ENCODE results near the gene GJC1. TPM values are rescaled to one million over a fixed set of nuclear protein-coding genes. Genes with fewer than 3 reads are reported as not detected.

Gene GJC1
- total and polyA plus RNA-seq, 2 donors (not counting 1 experiment from before 2014, with no cell fraction given), result 33.9 to 97.3 TPM

- no peaks in the 10 kb centered on the region for H4K20me1 ChIP-seq (ENCODE audit: control insufficient read depth, extremely low read depth, insufficient read depth, low read length)
- TF ChIP-seq CTCF (conservative IDR thresholded peaks at IDR 0.05 in 1 of 2, IDR thresholded peaks at IDR 0.05 in 1 of 2; ENCODE audit: low read depth in 1 of 2, low read length in 2 of 2), result no peak
- no peak for TF ChIP-seq EZH2 (IDR thresholded peaks at IDR 0.05; ENCODE audit: low read length, missing control alignments)
- H3K79me2 ChIP-seq (ENCODE audit: control insufficient read depth, insufficient read depth, low read length), result peaks cover 9% of the 10 kb centered on the region
- H2AFZ ChIP-seq (ENCODE audit: low read length), result no peak overlapping the region
- no peaks in the 10 kb centered on the region for H3K27me3 ChIP-seq (ENCODE audit: control insufficient read depth, insufficient read depth, low read length)
- H3K27ac ChIP-seq (ENCODE audit: insufficient read depth, low read length), result peak overlapping the region; percentile 73
- DNase-seq (ENCODE audit: low read depth in 2 of 2), result no peak
- H3K9ac ChIP-seq (ENCODE audit: insufficient read depth, low read length), result peak overlapping the region; percentile 52
- H3K4me2 ChIP-seq (ENCODE audit: extremely low read depth, insufficient read depth, low read length), result peak overlapping the region; percentile 68
- H3K9me3 ChIP-seq (ENCODE audit: control insufficient read depth, insufficient read depth, low read depth, low read length), result no peaks in the 10 kb centered on the region
- no peak overlapping the region for H3K4me3 ChIP-seq (replicated peaks in 1 of 4; ENCODE audit: control extremely low read depth in 1 of 4, insufficient read depth in 1 of 4, low read depth in 3 of 4, low read length in 4 of 4)
- no peaks in the 10 kb centered on the region for H3K36me3 ChIP-seq (ENCODE audit: control insufficient read depth, insufficient read depth, low read length)
- peaks cover 33% of the 10 kb centered on the region for H3K4me1 ChIP-seq (ENCODE audit: control insufficient read depth, extremely low read depth, insufficient read depth, low read length)
These were observed 34.7 kb downstream of the GJC1 start for GRCh38 chr17:44795421-44795820.

GRCh38 chr17:44794851-44795413 lies 35.2 kb downstream of the GJC1 start:
- Histone ChIP-seq H3K36me3 (ENCODE audit: control insufficient read depth, insufficient read depth, low read length) (no peaks in the 10 kb centered on the region), H4K20me1 (ENCODE audit: control insufficient read depth, extremely low read depth, insufficient read depth, low read length) (no peaks in the 10 kb centered on the region), H3K27me3 (ENCODE audit: control insufficient read depth, insufficient read depth, low read length) (no peaks in the 10 kb centered on the region), H3K9ac (ENCODE audit: insufficient read depth, low read length) (peak overlapping the region; percentile 73), H3K4me3 (replicated peaks in 1 of 4; ENCODE audit: control extremely low read depth in 1 of 4, insufficient read depth in 1 of 4, low read depth in 3 of 4, low read length in 4 of 4) (no peak overlapping the region), H3K4me1 (ENCODE audit: control insufficient read depth, extremely low read depth, insufficient read depth, low read length) (peaks cover 33% of the 10 kb centered on the region), H3K4me2 (ENCODE audit: extremely low read depth, insufficient read depth, low read length) (peak overlapping the region; percentile 37), H3K27ac (ENCODE audit: insufficient read depth, low read length) (peak overlapping the region; percentile 98), H3K79me2 (ENCODE audit: control insufficient read depth, insufficient read depth, low read length) (peaks cover 7% of the 10 kb centered on the region), H2AFZ (ENCODE audit: low read length) (no peak overlapping the region), H3K9me3 (ENCODE audit: control insufficient read depth, insufficient read depth, low read depth, low read length) (no peaks in the 10 kb centered on the region)
- TF ChIP-seq EZH2 (IDR thresholded peaks at IDR 0.05; ENCODE audit: low read length, missing control alignments) (no peak), CTCF (conservative IDR thresholded peaks at IDR 0.05 in 1 of 2, IDR thresholded peaks at IDR 0.05 in 1 of 2; ENCODE audit: low read depth in 1 of 2, low read length in 2 of 2) (no peak)
- peak; percentile 86 to 96 for DNase-seq (ENCODE audit: low read depth in 2 of 2)

- no peak overlapping the region for H3K4me3 ChIP-seq (replicated peaks in 1 of 4; ENCODE audit: control extremely low read depth in 1 of 4, insufficient read depth in 1 of 4, low read depth in 3 of 4, low read length in 4 of 4)
- H3K36me3 ChIP-seq (ENCODE audit: control insufficient read depth, insufficient read depth, low read length), result no peaks in the 10 kb centered on the region
- peak overlapping the region; percentile 73 for H3K9ac ChIP-seq (ENCODE audit: insufficient read depth, low read length)
- DNase-seq (ENCODE audit: low read depth in 2 of 2), result no peak
- TF ChIP-seq CTCF (conservative IDR thresholded peaks at IDR 0.05 in 1 of 2, IDR thresholded peaks at IDR 0.05 in 1 of 2; ENCODE audit: low read depth in 1 of 2, low read length in 2 of 2) (no peak), EZH2 (IDR thresholded peaks at IDR 0.05; ENCODE audit: low read length, missing control alignments) (no peak)
- H3K79me2 ChIP-seq (ENCODE audit: control insufficient read depth, insufficient read depth, low read length), result peaks cover 4% of the 10 kb centered on the region
- H3K9me3 ChIP-seq (ENCODE audit: control insufficient read depth, insufficient read depth, low read depth, low read length), result no peaks in the 10 kb centered on the region
- H3K27me3 ChIP-seq (ENCODE audit: control insufficient read depth, insufficient read depth, low read length), result no peaks in the 10 kb centered on the region
- H3K4me2 ChIP-seq (ENCODE audit: extremely low read depth, insufficient read depth, low read length), result peak overlapping the region; percentile 37
- peak overlapping the region; percentile 98 for H3K27ac ChIP-seq (ENCODE audit: insufficient read depth, low read length)
- peaks cover 33% of the 10 kb centered on the region for H3K4me1 ChIP-seq (ENCODE audit: control insufficient read depth, extremely low read depth, insufficient read depth, low read length)
- no peak overlapping the region for H2AFZ ChIP-seq (ENCODE audit: low read length)
- no peaks in the 10 kb centered on the region for H4K20me1 ChIP-seq (ENCODE audit: control insufficient read depth, extremely low read depth, insufficient read depth, low read length)
These were observed 35.9 kb downstream of the GJC1 start for GRCh38 chr17:44793885-44794842.
